Activated CD4-positive, alpha-beta T cell treated with anti-CD3 and anti-CD28 coated beads, Interleukin-2, Interleukin-4, amounts not matched to agents 100 ng/mL and 50 ng/mL, durations not matched to agents 16 hours and 8 hours (primary cell): ENCODE data around the gene EFNB1.
"Not testable (repeated sequence)": the region's sequence is repeated elsewhere in the genome, so short reads cannot be mapped to it uniquely, and the experiment has no call there.

ENCODE experiments used
- DNase-seq: peaks from one replicate; pipeline ENCODE4 v3.0.0-alpha.2; 2020; ENCODE audit warnings: low spot score

EFNB1 gene

GRCh38 chrX:68828740-68829581 lies at the start of gene EFNB1:
EFNB1 (plus strand) TSS chrX:68829021; CDS start chrX:68829777, 756 bp downstream.
- peak; percentile 85 for DNase-seq

- not testable (repeated sequence) for DNase-seq
Observed at GRCh38 chrX:68781295-68781694, 47.5 kb upstream of the EFNB1 start.

DNA sequence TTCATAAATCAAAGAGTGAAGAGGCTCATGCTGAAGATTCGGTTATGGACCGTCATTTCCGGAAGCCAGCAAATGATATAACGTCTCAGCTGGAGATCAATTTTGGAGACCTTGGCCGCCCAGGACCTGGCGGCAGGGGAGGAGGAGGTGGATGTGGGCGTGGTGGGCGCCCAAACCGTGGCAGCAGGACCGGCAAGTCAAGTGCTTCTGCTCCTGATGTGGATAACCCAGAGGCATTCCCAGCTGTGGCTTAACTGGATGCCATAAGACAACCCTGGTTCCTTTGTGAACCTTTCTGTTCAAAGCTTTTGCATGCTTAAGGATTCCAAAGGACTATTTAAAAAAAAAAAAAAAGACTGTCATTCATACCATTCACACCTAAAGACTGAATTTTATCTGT lies 44.0 kb upstream of the EFNB1 start:
- no peak for DNase-seq

DNA sequence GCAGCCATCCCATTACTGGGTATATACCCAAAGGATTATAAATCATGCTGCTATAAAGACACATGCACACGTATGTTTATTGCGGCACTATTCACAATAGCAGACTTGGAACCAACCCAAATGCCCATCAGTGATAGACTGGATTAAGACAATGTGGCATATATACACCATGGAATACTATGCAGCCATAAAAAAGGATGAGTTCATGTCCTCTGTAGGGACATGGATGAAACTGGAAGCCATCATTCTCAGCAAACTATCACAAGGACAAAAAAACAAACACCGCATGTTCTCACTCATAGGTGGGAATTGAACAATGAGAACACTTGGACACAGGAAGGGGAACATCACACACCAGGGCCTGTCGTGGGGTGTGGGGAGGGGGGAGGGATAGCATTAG lies 42.2 kb upstream of the EFNB1 start:
- DNase-seq, result not testable (repeated sequence)

GRCh38 chrX:68789966-68790365 lies 38.9 kb upstream of the EFNB1 start:
- no peak for DNase-seq

DNA sequence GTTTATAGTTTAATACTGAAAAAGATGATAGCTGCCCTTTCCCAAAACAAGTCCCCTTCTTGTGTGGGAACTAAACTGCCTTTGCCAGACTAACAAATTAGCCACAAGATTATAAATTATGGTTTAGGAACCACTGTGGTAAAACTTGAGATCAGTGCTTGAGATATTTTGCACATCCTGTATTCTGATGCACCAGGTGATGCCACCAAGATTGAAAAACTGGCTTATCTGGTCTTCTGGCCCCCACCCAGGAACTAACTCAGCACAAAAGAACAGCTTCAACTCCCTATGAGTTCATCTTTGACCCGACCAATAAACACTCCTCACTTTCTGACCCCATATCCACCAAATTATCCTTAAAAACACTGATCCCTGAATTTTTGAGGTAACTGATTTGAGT lies 36.7 kb upstream of the EFNB1 start:
- DNase-seq, result no peak

DNA sequence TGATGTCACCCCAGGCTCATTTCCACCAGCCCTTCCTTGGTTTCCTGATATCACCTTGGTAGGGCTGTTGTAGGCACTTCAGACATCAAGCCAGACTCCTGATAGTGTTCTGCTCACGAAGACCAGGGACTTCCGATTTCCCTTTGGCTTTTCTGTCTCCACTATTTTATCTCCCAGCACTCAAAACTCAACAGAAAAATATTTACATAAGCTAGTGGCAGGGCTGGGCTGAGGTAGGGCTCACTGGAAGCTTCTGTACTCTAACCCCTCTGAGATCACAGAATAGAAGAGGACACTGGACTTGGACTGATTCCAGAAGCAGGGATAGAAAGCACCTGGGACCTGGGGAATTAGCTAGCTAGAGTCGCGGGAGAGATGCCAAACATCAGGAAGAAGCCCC lies 34.4 kb upstream of the EFNB1 start:
- no peak for DNase-seq

DNA sequence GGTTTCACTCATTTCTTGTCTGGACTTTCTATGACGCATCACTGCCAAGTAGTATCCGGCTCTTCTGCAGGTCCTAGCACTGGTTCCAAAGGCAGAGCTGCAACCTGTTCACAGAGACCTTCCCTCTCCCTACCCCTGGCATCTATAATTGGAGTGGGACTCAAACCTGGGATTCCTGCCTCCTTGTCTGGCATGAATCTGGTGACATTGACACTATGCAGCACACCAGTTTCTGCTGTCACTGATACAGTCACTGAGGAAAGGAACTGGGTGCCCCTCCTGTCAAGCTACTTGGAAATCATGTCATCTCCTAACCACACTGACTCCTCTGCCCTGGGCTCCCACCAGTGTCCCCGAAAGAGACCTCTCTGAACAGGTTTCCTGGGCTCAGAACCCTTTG lies 33.1 kb upstream of the EFNB1 start:
- DNase-seq, result no peak

GRCh38 chrX:68798400-68798799 lies 30.4 kb upstream of the EFNB1 start:
- DNase-seq, result not testable (repeated sequence)

- DNase-seq, result no peak
Observed at GRCh38 chrX:68801737-68802290, 27.0 kb upstream of the EFNB1 start.

- DNase-seq, result no peak
Observed at GRCh38 chrX:68807818-68808217, 21.0 kb upstream of the EFNB1 start.

DNA sequence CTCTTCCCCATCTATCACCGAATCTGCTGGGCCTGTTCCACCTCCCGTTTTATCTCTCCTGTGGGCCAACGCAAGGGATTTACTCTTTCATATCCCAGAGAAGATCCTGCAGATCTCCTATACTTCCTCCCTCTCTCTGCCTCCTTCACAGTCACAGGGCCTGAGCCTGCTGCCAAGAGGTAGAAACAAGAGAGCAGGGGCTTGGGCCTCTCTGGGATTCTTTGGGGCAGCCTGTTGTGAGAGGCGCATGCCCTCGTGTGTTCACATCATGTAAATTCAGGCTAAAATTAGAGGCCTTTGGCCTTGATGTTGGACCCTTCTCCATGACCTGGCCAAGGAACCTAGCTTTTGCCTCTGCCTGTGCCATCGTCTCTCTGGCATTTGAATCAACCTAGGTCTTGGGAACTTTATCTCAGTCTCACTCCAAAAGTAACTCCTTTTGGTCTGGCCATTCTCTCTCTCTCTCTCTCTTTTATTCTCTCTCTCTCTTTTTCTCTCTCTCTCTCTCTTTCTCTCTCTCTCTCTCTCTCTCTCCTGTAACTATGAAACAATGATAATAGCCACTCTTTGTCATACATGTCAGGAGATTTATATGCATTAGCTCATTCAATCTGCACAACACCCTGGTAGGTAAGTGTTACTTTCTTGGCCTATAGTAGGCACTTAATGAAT lies 20.0 kb upstream of the EFNB1 start:
- DNase-seq, result no peak

DNA sequence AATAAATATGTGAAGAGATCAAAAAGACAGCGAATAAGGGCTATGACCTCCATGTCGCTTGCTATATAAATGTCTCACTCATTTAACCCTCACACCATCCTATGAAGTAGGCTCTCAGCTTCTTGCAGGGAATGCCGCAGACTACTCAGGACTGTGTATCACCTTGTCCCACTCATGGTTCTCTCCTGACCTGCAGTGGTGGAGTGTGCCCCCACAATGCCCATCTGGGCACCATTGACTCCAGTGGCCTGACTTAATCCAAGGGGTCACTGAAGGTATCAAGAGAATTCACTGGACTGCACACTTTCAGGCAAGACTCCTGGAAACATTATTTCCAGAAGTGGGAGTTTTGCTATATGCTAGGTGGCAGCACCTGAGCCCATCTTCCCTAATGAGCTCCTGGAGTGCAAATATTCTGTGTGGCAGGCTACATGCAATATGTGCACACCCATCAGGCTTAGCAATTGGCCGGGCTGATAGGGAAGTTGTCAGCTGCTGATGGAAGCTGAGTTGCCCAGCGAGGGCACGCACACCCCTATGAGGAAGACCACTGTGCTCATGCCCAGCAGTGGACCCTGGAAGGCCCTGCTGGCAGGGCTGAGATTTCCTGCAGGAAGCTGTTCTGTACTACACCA lies 8.2 kb upstream of the EFNB1 start:
- no peak for DNase-seq

DNA sequence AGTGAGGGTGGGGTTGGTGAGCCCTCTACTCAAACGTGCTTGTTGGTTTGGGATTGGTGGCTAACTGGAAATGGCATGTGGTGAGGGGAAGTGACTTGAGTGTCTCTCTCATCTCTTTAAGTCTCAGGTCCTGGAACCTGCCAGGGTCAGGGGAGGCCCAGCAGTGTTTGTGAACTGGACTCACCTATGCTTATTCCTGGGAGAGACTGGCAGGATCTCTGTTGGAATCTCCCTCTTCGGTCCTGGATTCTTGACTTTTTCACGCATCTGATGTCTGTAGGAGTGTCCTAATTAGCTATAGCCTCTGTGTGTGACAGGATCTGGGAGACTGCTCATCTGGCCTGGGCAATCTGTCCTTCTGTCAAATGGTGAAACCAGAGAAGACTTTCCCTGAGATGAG lies 7.2 kb upstream of the EFNB1 start:
- no peak for DNase-seq

DNA sequence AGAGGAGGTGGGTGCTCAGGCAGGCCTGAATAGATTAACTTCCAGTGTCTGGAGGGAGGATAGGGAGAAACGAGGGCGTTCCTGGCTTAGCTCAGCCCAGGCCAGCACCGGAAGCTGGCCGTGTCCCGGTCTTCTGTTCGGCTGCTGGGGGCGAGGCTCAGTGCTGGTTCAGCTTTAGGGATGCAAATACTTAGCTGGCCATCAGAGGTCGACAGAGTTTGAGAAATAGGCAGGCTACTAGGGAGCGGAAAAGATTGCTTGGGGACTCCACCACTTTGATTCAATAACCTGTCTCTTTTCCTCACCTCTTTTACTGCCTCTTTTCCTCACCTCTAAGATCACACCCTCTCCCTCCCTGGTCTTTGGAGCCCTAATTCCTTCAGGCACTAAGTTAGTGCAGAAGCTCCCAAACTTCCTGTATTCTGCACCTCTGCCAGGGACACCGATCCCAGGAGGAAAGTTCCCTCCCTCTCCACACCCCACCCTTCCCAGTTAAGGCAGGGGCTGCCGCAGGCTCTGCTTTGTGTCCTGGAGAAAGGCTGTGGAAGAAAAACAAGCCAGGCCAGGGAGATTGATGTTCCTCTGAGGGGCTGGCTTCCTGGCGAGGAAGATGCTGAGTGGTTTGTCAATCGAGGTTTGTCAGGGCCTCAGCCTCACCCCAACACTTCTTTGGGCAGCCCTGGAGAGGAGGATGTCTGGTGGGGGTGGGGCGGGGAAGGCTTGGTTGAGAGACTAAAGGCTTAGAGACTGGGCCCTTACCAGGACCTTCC lies 6.0 kb upstream of the EFNB1 start:
- DNase-seq, result no peak

GRCh38 chrX:68823413-68824151 lies 5.2 kb upstream of the EFNB1 start:
- no peak for DNase-seq

- no peak for DNase-seq
Observed at GRCh38 chrX:68824152-68824433, 4.7 kb upstream of the EFNB1 start.

DNA sequence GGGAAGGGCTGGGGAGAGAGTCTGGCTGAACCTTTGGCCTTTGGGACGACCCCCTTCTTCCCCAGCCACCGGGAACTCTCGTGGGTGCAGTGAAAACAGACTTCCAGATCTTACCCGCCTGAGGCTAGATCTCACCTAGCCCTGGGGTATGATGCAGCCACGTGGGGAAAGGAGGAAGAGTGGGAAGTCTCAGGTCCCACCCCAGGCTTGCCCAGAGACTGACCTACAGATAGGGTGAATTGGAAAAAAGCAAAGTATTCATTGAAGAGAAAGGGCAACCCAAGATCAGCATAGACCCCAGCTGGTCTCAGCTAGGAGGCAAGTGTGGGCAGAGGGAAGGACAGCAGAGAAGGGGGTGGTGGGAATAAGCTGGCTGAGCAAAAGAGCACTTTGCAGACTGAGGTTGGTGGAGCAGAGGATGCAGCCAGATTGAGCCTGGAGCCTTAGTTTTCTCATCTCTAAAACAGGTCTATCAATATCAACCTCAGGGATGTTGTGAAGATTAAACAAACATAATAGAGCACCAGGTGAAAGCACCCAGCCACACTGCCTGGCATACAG lies 4.2 kb upstream of the EFNB1 start:
- DNase-seq, result no peak

- no peak for DNase-seq
Observed at GRCh38 chrX:68826113-68826980, 2.5 kb upstream of the EFNB1 start.

DNA sequence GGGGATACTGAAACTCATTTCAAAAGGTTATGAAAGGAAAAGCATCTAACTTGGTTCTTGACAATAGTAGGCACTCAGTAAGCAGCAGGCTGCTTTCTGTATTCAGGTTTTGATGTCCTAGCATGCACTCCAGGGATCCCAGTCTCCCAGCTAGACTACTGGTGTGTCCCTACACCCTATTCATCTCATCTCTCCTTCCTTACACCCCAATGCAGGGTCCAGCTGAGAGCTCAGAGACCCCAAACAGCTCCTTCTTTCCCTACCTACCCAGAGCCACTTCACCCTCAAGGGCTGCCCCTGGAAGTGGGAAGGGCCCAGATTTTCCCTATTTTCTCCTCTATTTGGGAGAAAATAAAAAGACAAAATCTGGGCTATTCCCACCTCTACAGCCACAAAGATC lies 1.6 kb upstream of the EFNB1 start:
- no peak for DNase-seq
